SIG-M5 (cell line): ENCODE data around the gene INPP5D.
"Not testable (repeated sequence)": the region's sequence is repeated elsewhere in the genome, so short reads cannot be mapped to it uniquely, and the experiment has no call there.

Experiments
- DNase-seq: peaks from one replicate; lab custom pipeline; 2025; lab: John Stamatoyannopoulos, UW

Gene INPP5D

DNA sequence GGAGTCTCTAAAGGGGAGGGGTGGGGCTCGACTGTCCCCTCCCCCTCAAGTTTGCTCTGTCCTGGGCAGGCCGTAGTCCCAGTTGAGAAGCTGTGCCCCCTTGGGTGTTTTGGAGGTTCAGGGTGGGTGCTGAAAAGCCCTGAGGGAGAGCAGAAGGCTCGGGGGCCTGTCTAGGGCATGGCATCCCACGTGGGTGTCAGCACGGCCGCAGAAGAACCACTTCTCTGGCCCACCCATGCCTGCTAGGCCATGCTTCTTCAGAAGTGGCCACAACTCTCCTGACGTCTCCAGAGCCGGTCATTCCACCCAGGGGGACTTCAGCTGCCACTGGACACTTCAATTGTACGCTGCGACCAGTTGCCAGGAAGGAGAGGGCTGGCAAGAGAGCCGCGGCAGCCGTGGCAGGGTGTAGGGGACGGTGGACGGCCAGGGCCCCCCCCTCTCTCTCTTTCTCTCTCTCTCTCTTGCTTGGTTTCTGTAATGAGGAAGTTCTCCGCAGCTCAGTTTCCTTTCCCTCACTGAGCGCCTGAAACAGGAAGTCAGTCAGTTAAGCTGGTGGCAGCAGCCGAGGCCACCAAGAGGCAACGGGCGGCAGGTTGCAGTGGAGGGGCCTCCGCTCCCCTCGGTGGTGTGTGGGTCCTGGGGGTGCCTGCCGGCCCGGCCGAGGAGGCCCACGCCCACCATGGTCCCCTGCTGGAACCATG, at the start of gene INPP5D:
Gene INPP5D, plus strand, starts transcription at position 546 of the 704 bp plus-strand sequence. Its CDS starts 137 bp downstream, at position 683.
- peak; percentile 79 for DNase-seq

DNA sequence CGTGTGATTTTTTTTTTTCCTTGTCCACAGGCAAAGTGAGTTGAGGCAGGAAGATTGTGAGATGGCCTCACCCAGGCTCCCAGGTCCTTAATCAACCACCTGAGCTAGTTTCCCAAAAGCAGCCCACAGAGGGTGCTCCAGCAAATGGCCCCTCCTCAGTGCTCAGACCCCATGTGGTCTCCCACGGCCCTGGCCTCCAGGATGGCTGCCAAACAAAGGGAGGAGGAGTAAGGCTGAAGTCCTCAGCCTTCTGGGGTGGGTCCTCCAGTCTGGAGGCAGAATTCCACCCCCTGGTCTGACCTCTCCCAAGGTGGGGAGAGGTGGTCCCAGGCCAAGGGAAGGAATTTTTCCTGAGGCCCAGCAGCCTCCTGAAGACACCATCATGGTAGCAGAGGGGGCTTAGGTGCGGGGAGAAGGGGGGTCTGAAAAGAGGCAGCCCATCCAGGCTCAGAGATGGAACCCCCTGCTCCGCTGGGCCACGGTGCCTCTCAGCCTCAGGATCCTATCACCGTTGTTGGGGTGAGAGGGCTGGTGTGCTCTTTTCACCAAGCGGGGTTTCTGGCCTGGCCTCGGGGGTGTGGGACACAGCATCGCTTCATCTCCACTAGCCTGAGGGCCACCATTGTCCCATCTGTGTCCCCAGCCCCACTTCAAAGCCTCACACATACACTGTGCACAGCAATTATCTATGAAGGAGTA, 49.4 kb upstream of the INPP5D start:
- no peak for DNase-seq

DNA sequence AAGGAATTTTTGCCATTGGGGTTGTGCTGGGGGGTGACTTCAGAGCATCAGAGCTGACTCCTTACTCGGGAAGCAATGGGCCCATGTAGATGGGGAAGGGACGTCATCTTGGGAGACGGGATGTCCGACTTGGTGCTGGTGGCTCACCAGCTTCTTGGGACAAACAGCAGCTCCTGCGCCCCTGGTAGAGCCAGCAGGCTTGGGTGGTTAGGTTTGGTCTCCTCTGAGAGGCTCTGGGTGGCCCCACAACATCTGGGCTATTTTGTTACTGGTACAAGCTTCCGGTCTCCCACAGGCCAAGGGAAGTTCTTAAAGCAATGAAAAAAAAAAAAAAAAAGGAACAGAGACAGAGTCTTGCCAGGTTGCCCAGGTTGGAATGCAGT, 48.9 kb upstream of the INPP5D start:
- DNase-seq = no peak

DNA sequence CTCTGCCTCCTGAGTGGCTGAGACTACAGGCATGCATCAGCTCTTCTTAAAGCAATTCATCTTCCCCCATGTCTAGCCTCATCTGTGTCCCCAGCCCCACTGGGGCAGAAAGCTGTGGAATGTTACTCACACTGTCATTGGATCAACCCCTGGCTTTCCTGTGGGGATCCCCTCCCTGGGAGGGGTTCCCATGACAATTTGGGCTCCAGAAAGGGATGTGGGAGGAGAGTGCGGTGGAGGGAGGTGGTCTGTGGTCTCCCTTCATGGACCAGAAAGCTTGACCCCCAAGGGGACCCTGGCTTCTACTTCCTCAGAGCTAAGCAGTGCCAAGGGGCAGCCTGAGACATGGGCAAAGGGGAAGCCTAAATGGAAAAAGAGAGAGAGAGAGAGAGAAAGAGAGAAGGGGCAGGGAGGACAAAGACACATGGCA, 48.4 kb upstream of the INPP5D start:
- DNase-seq = no peak

DNA sequence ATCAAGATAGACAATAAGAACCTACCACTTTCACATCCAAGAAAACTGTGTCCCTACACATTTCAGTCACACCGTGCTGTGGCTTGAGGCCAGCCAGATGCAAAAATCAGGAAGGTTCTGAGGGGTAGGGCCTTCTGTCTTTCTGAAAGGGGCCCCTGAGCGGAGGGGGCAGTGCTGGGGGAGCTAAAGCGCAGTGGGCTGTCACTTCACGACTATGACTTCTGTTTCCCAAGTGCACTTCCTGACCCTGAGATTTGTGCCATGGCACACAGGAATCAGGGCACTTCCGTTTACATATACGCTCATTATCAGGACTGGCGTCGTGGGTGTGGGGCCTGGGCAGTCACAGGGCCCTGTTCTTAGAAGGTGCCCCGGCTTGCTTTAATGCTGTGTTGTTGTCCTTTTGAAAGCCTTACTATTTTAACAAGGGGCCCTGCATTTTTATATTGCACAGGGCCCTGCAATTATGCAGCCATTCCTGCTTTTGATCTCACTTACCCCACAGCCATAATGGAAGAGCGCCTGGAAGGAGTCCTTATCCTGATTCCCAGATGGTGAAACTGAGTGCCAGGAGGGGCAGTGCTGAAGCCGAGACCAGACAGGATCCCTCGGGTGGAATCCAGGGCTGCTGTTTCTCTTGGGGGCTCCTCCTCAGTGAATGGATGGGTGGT, 47.7 kb upstream of the INPP5D start:
- DNase-seq = no peak

DNA sequence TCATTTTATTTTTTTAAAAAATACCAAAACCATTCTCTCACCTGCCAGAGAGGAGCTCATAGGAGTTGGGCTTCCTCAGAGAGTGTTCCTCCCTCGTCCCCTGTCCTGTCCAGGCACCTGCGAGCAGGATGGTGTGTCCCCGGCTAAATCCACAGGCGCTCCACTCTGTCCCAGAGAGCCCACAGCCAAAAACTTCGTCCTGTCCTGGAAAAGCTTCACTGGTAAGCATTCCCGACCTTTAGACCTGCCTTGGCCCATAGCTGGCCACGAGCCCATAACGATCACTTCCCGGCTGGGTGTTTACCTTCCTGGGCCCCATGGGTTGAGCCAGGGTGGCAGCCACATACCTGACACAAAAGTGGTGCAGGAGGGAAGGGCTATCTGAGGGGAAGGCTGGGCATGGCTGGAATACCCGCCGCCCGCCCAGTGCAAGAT, 47.1 kb upstream of the INPP5D start, which contains the start of gene NGEF:
Gene NGEF, minus strand, starts transcription at position 230 of the 435 bp plus-strand sequence. CDS start 38,366 bp downstream, outside the sequence.
- no peak for DNase-seq

DNA sequence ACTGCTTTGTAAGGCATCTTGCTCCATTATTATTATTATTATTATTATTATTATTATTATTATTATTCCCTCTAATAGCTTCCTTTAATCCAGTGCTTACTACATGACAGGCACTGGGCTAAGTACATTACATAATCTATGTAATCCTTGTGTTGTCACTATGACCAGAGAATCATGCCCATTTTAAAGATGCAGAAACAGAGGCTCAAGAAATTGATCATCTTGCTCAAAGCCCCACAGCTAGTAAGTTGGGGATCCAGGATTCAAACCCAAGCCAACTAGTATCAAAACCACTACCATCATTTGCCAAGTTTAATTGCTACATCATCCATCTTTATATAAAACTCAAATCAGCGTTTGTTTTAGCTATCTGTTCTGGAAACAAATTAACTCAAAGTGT, 46.5 kb upstream of the INPP5D start:
- DNase-seq = no peak

DNA sequence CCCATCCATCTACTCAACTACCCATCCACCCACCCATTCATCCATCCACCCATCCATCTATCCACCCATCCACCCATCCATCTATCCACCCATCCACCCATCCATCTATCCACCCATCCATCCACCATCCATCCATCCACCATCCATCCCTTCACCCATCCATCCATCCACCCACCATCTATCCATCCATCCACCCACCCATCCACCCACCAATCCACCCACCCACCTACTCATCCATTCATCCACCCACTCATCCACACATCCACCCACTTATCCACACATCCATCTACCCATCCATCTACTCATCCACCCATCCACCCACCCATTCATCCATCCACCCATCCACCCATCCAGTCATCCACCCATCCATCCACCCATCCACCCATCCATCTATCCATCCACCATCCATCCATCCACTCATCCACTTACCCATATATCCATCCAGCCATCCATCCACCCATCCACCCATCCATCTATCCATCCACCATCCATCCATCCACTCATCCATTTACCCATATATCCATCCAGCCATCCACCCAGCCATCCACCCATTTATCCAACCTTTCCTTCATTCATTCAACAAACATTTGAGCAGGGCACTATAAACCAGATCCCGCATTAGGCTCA, 45.0 kb upstream of the INPP5D start:
- DNase-seq = no peak

DNA sequence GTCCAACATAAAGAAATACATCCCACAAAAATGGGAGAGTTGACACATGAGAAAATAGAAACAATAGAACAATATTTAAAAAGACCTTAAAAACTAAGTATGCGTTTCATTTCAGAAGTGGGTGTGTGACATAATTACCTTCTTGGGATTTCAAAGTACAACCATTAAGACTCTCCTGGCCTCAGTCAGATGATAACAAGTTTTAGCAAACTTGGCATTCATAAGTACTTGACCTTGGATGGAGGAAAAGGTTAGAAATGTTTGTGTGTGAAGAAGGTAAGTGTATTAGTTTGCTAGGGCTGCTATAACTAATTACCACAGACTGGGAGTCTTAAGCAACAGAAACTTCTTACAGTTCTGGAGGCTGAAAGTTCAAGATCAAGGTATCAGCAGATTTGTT, 42.2 kb upstream of the INPP5D start:
- no peak for DNase-seq

DNA sequence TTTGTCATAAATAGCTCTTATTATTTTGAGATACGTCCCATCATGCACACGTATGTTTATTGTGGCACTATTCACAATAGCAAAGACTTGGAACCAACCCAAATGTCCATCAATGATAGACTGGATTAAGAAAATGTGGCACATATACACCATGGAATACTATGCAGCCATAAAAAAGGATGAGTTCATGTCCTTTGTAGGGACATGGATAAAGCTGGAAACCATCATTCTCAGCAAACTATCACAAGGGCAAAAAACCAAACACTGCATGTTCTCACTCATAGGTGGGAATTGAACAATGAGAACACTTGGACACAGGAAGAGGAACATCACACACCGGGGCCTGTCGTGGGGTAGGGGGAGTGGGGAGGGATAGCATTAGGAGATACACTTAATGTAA, 40.5 kb upstream of the INPP5D start:
- DNase-seq = not testable (repeated sequence)

DNA sequence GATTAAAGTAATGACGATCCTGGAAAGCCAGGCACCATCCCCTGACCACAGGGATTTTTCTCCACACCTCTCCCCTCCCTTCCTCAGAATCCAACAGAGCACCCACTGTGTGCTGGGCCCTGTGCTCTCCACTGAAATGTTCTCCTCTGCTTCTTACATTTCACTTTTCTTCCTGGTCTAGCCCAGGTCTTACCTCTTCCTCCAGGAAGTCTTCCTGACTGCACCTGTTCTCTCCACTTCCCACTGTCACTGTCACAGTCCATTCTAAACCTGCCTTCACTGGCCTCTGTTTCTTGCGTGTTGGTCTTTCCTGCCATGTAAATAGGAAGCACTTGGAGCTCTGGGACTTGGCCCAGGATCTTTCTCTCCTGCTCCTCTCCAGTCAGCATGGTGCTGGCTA, 39.7 kb upstream of the INPP5D start:
- no peak for DNase-seq

DNA sequence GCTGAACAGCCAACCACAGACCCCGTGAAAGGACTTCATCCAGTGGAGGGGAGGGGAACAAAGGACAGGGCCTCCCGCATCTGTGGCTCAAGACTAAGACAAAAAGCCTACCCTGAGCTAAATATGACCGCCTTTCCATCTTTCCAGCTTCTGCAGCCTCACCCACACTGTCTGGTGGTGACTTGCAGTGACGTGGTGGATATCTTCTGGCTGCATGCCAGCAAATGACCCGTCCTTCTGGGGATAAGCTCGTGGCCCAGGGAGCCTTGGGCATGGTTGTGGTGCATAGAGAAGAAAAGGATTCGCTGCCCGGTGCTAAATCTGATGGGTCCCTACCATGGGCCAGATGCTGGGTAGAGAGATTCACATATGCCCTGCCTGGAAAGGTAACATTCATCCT, 38.4 kb upstream of the INPP5D start:
- no peak for DNase-seq

DNA sequence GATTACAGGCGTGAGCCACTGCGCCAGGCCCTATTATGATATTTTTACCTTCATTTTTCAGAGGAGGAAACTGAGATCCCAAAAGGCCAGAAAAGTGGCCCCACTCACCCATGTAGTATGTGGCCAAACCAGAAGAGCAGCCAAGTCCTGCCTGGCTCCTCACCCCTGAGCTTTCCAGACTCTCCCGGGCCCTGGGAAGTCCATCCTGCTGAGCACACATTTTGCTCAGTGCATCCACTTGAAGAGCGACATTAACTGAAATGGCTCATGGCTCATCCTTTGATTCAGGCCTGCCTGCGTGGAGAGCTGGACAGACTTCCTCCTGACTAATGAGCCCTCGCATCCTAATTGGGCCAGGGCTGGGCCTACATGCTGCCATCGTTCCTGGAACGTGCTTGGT, 37.6 kb upstream of the INPP5D start:
- no peak for DNase-seq

DNA sequence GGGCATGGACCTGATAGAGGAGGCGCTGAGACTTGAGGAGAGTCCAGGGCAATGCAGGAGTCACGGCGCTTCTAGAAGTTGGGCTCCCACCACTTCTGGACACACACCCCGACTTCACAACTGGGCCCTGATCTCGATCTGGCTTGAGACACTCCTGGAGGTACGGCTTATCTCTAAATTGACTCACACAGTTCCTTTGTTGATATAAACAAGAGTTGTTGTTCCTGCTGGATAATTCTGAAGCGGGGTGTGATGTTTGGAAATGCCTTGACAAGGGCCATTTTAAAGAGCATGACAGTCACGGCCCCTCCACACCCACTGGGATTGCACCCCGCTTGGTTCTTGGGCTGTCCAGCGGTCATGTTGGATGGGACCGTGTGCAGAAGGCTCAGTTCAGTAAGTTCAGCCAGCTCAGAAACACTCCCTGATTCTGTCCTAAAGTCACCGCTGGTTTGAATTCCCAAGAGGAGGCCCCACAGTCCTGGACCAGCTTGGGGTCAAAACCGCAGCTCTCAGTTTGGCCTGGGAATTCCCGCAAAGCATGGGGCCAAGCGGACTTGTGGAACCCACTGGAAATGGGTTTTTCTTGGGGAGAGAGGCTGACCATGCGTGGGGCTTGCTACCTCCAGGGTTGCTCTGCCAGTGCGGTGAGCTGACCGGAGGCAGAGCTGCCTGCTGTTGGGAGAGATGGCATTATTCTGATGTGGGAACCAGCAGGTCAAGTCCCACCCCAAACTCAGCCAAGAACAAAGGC, 37.0 kb upstream of the INPP5D start:
- no peak for DNase-seq

DNA sequence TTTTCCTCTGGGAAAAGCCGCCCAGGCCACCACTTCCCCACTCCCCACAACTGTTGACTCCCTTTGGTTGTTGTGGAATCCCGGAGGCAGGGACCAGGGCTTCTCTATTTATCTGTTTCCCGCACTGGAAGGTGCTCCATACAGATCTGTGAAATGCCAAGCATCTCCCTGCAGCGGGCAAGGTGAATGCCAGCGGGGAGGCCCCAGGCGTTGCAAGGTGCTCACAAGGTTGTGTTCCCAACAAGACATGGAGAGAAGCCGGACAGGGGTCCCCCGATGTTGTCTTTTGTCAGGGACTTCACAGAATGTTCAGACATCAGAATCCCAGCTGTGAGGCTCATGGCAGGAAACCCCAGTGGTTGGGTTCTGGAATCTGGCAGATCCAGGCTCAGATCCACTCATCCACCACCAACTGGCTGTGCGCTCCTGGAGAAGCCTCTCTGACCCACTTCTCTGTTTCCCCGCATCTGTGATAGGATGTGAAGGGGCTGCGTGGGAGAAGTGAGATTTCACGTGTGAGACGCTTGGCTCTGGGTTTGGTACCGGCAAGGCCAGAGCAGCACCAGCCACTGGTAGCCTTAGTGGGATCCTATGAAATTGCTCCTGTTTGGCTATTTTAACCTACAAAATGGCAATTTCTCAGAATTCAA, 36.3 kb upstream of the INPP5D start:
- no peak for DNase-seq

DNA sequence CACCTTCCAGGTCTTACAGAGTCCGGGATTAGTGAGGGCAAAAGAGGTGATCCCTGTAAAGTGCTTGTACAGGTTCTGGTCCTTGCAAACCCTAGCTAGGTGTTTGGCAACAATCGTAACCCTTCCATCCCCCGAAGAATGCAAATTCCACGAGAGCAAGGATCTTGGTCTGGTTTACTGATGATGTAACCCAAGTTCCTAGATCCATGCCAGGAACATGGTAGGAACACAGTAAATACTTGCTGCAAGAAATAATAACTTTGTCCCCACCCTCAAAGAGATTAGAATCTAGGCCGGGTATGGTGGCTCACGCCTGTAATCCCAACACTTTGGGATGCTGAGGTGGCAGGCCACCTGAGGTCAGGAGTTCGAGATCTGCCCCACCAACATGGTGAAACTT, 34.4 kb upstream of the INPP5D start:
- no peak for DNase-seq

DNA sequence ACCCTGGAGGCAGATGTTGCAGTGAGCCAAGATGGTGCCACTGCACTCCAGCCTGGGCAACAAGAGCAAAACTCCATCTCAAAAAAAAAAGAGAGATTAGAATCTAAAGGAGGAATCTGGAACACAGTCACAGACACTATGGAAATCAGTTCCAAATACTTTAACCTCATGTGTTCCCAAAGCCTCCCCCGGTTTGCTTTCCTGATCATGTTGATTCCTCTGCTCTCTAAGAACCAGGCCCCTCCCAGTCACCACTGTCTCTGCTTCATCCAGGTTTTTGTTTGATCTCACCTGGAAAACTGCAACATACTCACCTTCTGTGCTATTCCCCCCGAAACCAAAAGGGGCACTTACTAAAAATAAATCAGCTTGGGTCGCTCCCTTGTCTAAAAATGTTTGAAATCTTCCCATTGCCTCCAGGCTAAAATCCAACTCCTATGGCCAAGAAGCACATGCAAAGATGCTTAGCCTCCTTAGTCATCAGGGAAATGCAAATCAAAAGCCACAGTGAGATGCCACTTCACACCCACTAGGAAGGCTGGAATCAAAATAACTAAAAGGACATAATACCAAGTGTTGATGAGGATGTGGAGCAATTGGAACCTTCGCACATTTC, 33.8 kb upstream of the INPP5D start:
- DNase-seq = no peak

DNA sequence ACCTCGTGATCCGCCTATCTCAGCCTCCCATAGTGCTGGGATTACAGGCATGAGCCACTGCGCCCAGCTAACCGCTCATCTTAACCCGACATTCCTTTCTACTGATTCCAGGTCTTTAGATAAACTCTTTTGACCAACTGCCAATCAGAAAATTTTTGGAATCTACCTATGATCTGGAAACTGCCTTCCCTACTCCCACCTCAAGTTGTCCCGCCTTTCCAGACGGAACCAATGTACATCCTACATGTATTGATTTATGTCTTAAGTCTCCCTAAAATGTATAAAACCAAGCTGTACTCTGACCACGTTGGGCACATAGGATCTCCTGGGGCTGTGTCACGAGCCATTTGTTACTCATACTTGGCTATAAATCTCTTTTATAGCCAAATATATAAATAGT, 30.8 kb upstream of the INPP5D start:
- no peak for DNase-seq

DNA sequence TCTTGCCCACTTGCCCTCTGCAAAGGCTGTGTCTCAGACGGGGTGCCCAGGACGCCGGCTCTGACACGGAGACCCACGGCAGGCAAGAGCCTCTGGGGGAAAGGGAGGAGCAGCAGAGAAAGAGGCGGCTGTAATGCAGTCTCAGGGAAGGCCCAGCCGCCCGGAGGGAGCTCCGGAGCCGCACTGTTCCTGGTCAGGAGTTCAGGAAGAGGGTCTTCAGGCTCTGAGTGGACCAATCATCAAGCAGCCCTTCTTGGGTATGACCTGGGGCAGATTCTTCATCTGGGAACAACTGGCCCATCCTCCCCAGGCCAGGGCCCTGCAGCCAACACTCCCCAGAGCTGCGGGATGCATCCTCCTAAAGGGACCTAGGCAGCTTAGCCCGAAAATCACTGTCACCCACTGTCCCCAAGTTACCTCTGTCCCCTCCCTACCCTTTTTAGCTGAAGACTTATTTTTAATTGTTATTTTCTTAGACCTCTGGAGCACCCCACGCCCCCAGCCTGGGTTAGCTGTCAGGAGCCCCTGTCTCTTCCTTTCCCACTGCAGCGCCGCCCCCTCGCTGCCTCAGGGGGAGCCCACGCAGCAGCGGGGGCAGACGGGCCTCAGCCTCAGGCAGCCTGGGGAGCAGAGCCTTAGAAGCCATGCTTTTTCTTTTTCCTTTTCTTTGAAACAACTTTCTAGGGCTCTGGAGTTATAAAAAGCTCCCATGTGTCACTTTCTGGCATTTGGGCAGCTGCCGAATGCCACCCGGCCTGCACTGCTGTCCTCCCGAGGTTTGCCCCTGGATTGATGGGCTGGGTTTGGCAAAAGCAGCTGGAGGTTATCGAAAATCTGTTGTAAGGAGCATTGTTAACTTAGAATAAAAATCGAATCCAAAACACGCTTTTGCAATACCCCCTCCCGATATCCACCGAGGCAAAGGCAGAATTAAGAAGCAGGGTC, 28.3 kb upstream of the INPP5D start:
- DNase-seq = no peak
